Activated CD4-positive, alpha-beta T cell treated with anti-CD3 and anti-CD28 coated beads for 48 hours (primary cell): ENCODE data around the gene GPR15LG.
A peak's percentile ranks its signal among the peaks of the same experiment; 100 is the strongest.
"Not testable (repeated sequence)": the region's sequence is repeated elsewhere in the genome, so short reads cannot be mapped to it uniquely, and the experiment has no call there.

Experiments
- DNase-seq: peaks from one replicate; pipeline ENCODE4 v3.0.0-alpha.2; 2020

GPR15LG gene

GRCh38 chr10:84166620-84167288, 6.8 kb upstream of the GPR15LG start:
- no peak for DNase-seq

GRCh38 chr10:84167289-84167653, 6.3 kb upstream of the GPR15LG start:
- DNase-seq, result not testable (repeated sequence)

GRCh38 chr10:84168382-84168781, 5.2 kb upstream of the GPR15LG start:
- DNase-seq, result not testable (repeated sequence)

- DNase-seq, result not testable (repeated sequence)
These were observed 2.4 kb upstream of the GPR15LG start for GRCh38 chr10:84171237-84171636.

- DNase-seq, result not testable (repeated sequence)
These were observed 1.7 kb upstream of the GPR15LG start for GRCh38 chr10:84171700-84172466.

- DNase-seq, result no peak
These were observed 889 bp upstream of the GPR15LG start for GRCh38 chr10:84172467-84173356.

GRCh38 chr10:84175436-84175835, 1.8 kb downstream of the GPR15LG start:
- no peak for DNase-seq

- no peak for DNase-seq
These were observed 2.8 kb downstream of the GPR15LG start for GRCh38 chr10:84176351-84176750.

GRCh38 chr10:84176836-84177474, 3.4 kb downstream of the GPR15LG start:
- no peak for DNase-seq

GRCh38 chr10:84177541-84178141, 4.0 kb downstream of the GPR15LG start:
- DNase-seq, result peak; percentile 31

- no peak for DNase-seq
These were observed 4.6 kb downstream of the GPR15LG start for GRCh38 chr10:84178160-84178609.

GRCh38 chr10:84179059-84179710, 5.6 kb downstream of the GPR15LG start:
- DNase-seq, result peak; percentile 23

GRCh38 chr10:84180386-84180785, 6.8 kb downstream of the GPR15LG start:
- not testable (repeated sequence) for DNase-seq

GRCh38 chr10:84181631-84182030, 8.0 kb downstream of the GPR15LG start:
- DNase-seq, result no peak

GRCh38 chr10:84184517-84184916, 10.9 kb downstream of the GPR15LG start:
- no peak for DNase-seq

GRCh38 chr10:84185526-84186175, 12.1 kb downstream of the GPR15LG start:
- DNase-seq, result no peak

- no peak for DNase-seq
These were observed 15.2 kb downstream of the GPR15LG start for GRCh38 chr10:84188815-84189214.

GRCh38 chr10:84190621-84191020, 17.0 kb downstream of the GPR15LG start:
- no peak for DNase-seq

GRCh38 chr10:84191106-84191505, 17.5 kb downstream of the GPR15LG start:
- DNase-seq, result no peak

- DNase-seq, result no peak
These were observed 19.7 kb downstream of the GPR15LG start for GRCh38 chr10:84193327-84193726.

- no peak for DNase-seq
These were observed 20.3 kb downstream of the GPR15LG start for GRCh38 chr10:84193846-84194423.
